ENCODE results near the gene RCAN1. TPM values are rescaled to one million over a fixed set of nuclear protein-coding genes. Genes with fewer than 3 reads are reported as not detected.
"Not testable (repeated sequence)": the region's sequence is repeated elsewhere in the genome, so short reads cannot be mapped to it uniquely, and the experiment has no call there.

The RCAN1 gene
- total and polyA plus RNA-seq, 9 donors: 8.6 to 26.7 (median 10.0) TPM

DNA sequence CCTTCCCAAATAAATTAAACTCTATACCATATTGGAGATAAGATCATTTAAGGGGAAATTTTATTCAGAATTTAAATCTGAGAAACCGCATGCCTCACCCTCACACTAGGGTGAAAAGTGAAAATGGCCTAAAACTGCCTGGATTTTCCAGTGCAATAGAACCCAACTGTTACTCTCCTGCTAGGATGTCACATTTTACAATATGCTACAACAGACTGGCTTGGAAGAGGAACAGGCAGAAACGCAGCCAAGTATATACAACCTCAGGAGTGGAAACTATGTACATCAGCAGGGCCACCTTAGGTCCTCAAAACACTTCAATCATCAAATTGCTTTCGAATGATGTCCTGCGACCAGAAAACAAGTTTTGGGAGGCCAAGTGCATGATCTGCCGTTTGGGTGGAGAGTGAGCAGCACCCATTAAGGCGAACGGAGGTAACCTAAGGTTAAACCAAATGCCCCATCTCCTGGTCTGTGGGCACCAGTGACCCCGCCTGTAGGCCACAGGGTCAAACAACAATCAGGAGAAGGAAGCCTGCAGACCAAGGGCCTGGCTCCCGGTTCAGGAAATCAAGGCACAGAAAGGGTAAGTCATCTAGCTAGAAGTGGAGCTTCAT, 4.9 kb downstream of the RCAN1 start:
- DNase-seq: no peak
- Histone ChIP-seq H3K4me3 (no peak overlapping the region), H3K27ac (no peak overlapping the region), H3K9me3 (no peaks in the 10 kb centered on the region), H3K36me3 (no peaks in the 10 kb centered on the region), H3K4me1 (ENCODE audit: insufficient read depth) (peaks cover 2% of the 10 kb centered on the region), H3K27me3 (no peaks in the 10 kb centered on the region)
- intact Hi-C loops (cut with DNase I): loop anchor here in 2 of 4 donors (10.0 kb wide), 2 partner anchors 55 to 695 kb away; partner anchors contain the start of genes ATP5PO (in 1 of the 2) and CLIC6 (in 1 of the 2)
- no peak for TF ChIP-seq EP300 (IDR thresholded peaks at IDR 0.05)
- no peak for TF ChIP-seq CTCF (IDR thresholded peaks at IDR 0.05)
- TF ChIP-seq POLR2A (IDR thresholded peaks at IDR 0.05): no peak
- 78 to 86% (median 81%) methylated on average over 9 of the region's 9 CpGs for WGBS, 3 donors

- Histone ChIP-seq H3K27ac (no peak overlapping the region), H3K27me3 (no peaks in the 10 kb centered on the region), H3K4me1 (ENCODE audit: insufficient read depth) (peaks cover 2% of the 10 kb centered on the region), H3K4me3 (no peak overlapping the region), H3K9me3 (no peaks in the 10 kb centered on the region), H3K36me3 (no peaks in the 10 kb centered on the region)
- no peak for DNase-seq
- TF ChIP-seq EP300 (IDR thresholded peaks at IDR 0.05) (no peak), POLR2A (IDR thresholded peaks at IDR 0.05) (no peak), CTCF (IDR thresholded peaks at IDR 0.05) (no peak)
- WGBS, 3 donors: 97 to 98% (median 97%) methylated on average over 4 of the region's 4 CpGs
- intact Hi-C loops (cut with DNase I): loop anchor here in 1 of 4 donors (10.0 kb wide), 1 partner anchor 55 kb away; the partner anchor contains the start of gene CLIC6
These were observed 5.5 kb downstream of the RCAN1 start for GRCh38 chr21:34609244-34609932.

GRCh38 chr21:34607376-34607775, 7.5 kb downstream of the RCAN1 start:
- 90 to 91% (median 91%) methylated on average over 5 of the region's 5 CpGs for WGBS, 3 donors
- DNase-seq; H3K4me1 ChIP-seq (ENCODE audit: insufficient read depth); H3K9me3 ChIP-seq; H3K27me3 ChIP-seq; H3K27ac ChIP-seq; H3K4me3 ChIP-seq; H3K36me3 ChIP-seq: not testable (repeated sequence)
- intact Hi-C loops (cut with DNase I): loop anchor here in 1 of 4 donors (10.0 kb wide), 1 partner anchor 57 kb away; the partner anchor contains the start of gene CLIC6

- Histone ChIP-seq H3K4me1 (ENCODE audit: insufficient read depth) (no peaks in the 10 kb centered on the region), H3K9me3 (no peaks in the 10 kb centered on the region), H3K27me3 (no peaks in the 10 kb centered on the region), H3K36me3 (no peaks in the 10 kb centered on the region), H3K4me3 (no peak overlapping the region), H3K27ac (no peak overlapping the region)
- TF ChIP-seq CTCF (IDR thresholded peaks at IDR 0.05): no peak
- no peak for TF ChIP-seq EP300 (IDR thresholded peaks at IDR 0.05)
- no peak for TF ChIP-seq POLR2A (IDR thresholded peaks at IDR 0.05)
- no peak for DNase-seq
- 38 to 60% (median 40%) methylated on average over 2 of the region's 2 CpGs for WGBS, 3 donors
- intact Hi-C loops (cut with DNase I): loop anchor here in 1 of 4 donors (10.0 kb wide), 1 partner anchor 58 kb away; the partner anchor contains the start of gene CLIC6
These were observed 8.3 kb downstream of the RCAN1 start for GRCh38 chr21:34606621-34607020.

- DNase-seq: no peak
- no peaks in the 10 kb centered on the region for H3K27me3 ChIP-seq
- TF ChIP-seq EP300 (IDR thresholded peaks at IDR 0.05) (no peak), POLR2A (IDR thresholded peaks at IDR 0.05) (no peak), CTCF (IDR thresholded peaks at IDR 0.05) (no peak)
- WGBS, 3 donors: 88 to 91% (median 90%) methylated on average over 7 of the region's 7 CpGs
- no peaks in the 10 kb centered on the region for H3K4me1 ChIP-seq (ENCODE audit: insufficient read depth)
- no peaks in the 10 kb centered on the region for H3K36me3 ChIP-seq
- H3K4me3 ChIP-seq: no peak overlapping the region
- intact Hi-C loops (cut with DNase I): loop anchor here in 1 of 4 donors (10.0 kb wide), 1 partner anchor 59 kb away; the partner anchor contains the start of gene CLIC6
- H3K9me3 ChIP-seq: no peaks in the 10 kb centered on the region
- no peak overlapping the region for H3K27ac ChIP-seq
These were observed 8.9 kb downstream of the RCAN1 start for GRCh38 chr21:34606051-34606450.

- not testable (repeated sequence) for H3K27me3 ChIP-seq; DNase-seq; H3K4me1 ChIP-seq (ENCODE audit: insufficient read depth); H3K4me3 ChIP-seq; H3K36me3 ChIP-seq; H3K27ac ChIP-seq; H3K9me3 ChIP-seq
- intact Hi-C loops (cut with DNase I): loop anchor here in 1 of 4 donors (10.0 kb wide), 1 partner anchor 60 kb away; the partner anchor contains the start of gene CLIC6
- 94 to 96% (median 94%) methylated on average over 5 of the region's 5 CpGs for WGBS, 3 donors
These were observed 10.0 kb downstream of the RCAN1 start for GRCh38 chr21:34604956-34605355.
